GM13976 (cell line): ENCODE measurements around the gene HSD3B1.

Source experiments
- DNase-seq: peaks from one replicate; pipeline ENCODE4 v3.0.0; 2012; ENCODE audit warnings: low spot score
- in situ Hi-C: fragments of 300-500 bp; cut with MboI; formaldehyde crosslinking; loops from one replicate; pipeline ENCODE4 v1.12.0; 2022; ENCODE audit warnings: low sequenced_read_pairs, mixed read lengths, inconsistent platforms; ENCODE audit not compliant: unreplicated experiment
- TF ChIP-seq, protein P1 (sequence below): IDR thresholded peaks from 2 replicates; pipeline ENCODE4 v1.5.1; 2012; ENCODE audit warnings: borderline replicate concordance, mild to moderate bottlenecking; ENCODE audit not compliant: insufficient read depth; ENCODE audit errors: extremely low read depth, missing control alignments, control extremely low read depth

The HSD3B1 gene

DNA sequence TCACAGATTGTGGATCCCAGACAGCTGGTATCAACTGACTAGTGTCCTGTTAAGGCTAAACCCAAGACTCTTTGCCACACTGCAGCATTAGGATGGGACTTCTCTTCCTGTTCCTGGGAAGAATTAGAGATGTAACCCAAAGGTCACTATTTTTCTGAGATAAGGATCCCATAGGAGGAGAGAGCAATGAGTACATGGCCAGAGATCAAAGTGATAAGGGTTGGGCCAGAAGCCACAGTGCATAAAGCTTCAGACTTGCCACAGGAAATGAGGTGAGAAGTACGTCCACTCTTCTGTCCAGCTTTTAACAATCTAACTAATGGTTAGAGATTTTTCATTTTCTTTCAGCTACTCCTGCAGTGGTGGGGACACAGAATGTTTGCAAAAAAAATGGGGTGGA lies at the start of gene HSD3B1:
Gene HSD3B1 (plus strand): TSS at position 270 of the 400 bp plus-strand sequence. CDS start 267 bp downstream, outside the sequence.
- no peak for DNase-seq
- in situ Hi-C loops: no loop called here
- TF ChIP-seq, protein P1, sequence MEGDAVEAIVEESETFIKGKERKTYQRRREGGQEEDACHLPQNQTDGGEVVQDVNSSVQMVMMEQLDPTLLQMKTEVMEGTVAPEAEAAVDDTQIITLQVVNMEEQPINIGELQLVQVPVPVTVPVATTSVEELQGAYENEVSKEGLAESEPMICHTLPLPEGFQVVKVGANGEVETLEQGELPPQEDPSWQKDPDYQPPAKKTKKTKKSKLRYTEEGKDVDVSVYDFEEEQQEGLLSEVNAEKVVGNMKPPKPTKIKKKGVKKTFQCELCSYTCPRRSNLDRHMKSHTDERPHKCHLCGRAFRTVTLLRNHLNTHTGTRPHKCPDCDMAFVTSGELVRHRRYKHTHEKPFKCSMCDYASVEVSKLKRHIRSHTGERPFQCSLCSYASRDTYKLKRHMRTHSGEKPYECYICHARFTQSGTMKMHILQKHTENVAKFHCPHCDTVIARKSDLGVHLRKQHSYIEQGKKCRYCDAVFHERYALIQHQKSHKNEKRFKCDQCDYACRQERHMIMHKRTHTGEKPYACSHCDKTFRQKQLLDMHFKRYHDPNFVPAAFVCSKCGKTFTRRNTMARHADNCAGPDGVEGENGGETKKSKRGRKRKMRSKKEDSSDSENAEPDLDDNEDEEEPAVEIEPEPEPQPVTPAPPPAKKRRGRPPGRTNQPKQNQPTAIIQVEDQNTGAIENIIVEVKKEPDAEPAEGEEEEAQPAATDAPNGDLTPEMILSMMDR: no peak

DNA sequence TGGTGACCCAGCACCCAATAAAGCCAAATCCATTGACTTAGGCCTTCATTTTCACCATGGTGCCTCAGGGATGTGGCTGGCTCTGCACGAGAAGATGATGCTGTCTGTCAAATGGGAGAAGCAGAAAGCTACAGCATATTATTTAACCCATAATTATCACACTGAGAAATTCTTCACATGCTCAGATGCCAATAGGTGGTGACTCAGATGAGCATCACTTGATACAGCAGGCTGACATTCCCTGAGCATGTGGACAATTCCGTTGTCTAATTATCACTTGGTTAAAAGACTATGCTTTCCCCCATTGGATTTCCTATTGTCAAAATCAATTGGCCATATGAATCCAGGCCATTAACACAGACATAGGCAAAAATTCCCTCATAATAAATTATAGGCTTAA lies 44.0 kb upstream of the HSD3B1 start:
- DNase-seq: no peak
- TF ChIP-seq, protein P1: no peak
- in situ Hi-C loops: loop anchor here (25.0 kb wide), 1 partner anchor 176 kb away; no protein-coding TSS in a partner anchor

DNA sequence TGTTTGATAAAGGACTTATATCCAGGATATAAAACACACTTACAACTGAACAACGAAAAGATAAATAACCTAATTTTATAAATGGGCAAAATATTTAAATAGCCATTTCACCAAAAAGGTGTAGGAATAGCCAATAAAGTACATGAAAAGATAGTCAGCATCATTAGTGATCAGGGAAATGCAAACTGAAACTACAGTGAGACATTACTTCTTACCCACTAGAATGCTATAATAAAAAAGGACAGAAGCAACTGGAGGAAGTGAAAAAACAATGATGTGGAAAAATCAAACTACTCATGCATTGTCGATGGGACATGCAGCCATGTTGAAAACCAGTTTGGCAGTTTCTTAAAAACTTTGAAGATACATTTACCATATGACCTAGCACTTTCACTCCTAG lies 43.4 kb upstream of the HSD3B1 start:
- in situ Hi-C loops: loop anchor here (25.0 kb wide), 1 partner anchor 176 kb away; no protein-coding TSS in a partner anchor

DNA sequence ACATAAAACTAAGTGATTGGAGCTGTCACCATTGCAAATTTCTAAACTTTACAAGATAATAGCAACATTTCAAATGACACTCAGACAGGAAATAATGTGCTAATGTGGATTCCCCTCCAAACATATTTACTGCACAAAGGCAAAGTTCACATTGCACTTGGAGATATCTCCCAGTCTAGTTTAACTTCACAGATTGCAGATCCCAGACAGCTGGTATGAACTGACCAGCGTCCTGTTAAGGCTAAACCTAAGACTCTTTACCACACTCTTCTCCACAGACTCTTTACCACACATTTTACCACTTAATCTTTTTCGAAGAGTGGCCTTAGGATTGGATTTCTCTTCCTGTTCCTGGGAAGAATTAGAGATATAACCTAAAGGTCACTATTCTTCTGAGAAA lies 40.6 kb upstream of the HSD3B1 start:
- DNase-seq: no peak
- in situ Hi-C loops: loop anchor here (25.0 kb wide), 1 partner anchor 179 kb away; no protein-coding TSS in a partner anchor
- TF ChIP-seq, protein P1: no peak

More for the DNA sequence above, 43.4 kb upstream of the HSD3B1 start:
- TF ChIP-seq, protein P1: no peak
- no peak for DNase-seq

DNA sequence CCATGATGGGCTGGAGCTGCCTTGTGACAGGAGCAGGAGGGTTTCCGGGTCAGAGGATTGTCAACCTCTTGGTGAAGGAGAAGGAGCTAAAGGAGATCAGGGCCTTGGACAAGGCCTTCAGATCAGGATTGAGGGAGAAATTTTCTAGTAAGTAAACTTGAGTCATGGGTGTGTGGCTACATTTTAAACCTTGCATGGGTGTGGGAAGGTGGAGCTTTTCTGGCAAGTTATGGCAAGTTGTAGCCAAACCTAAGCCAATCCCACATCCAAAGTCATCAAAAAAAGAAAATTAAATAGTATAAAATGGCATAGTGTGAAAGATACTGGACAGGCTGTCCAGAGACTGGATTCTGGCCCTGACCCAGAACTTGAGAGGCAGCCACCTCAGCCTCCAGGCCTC lies 39.8 kb upstream of the HSD3B1 start:
- TF ChIP-seq, protein P1: no peak
- no peak for DNase-seq
- in situ Hi-C loops: loop anchor here (25.0 kb wide), 1 partner anchor 180 kb away; no protein-coding TSS in a partner anchor

DNA sequence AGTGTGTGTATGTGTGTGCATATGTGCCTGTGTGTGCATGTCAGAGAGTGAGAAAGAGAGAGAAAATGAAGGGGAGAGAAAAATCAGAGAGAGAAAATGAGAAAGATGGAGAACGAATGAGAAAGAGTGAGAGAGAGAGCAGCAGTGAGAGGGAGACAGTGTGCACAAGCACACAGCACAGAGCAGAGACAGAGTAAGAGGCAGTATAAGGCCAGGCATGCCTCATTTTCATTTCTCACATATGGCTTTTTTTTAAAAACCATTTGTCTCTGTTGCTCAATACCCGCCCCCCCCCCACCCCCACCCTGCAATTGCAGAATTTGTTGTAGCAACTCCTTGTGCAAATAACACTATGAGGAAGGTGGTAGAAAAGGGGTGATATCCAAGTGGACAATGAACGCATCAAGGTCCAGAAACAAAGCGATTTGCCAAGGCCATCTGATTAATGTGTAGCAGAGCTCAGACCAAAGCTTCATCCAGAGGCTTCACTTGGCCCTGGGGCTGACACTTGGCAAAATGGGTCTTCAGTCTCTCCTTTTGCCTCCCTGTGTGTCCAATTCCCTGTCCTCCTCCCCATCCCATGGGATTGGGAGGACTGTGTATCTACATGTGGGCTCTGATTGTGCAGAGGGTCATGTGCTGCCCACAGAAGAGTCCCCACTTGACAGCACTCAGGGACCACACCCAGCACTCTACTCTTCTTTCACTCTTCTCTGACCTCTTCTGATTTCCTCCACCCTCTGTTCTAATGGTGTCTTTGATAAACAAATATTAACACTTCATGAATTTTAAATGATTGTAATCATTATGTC lies 38.9 kb upstream of the HSD3B1 start:
- no peak for DNase-seq
- in situ Hi-C loops: loop anchor here (25.0 kb wide), 1 partner anchor 181 kb away; no protein-coding TSS in a partner anchor
- TF ChIP-seq, protein P1: no peak
